K562 (cell line): ENCODE measurements around the gene FOXD2. TPM values are rescaled to one million over a fixed set of nuclear protein-coding genes. Genes with fewer than 3 reads are reported as not detected.
A peak's percentile ranks its signal among the peaks of the same experiment; 100 is the strongest.

Source experiments
- ATAC-seq: fragments of 200-7000 bp; cut with Tn5 transposase; 3 replicates; pipeline ENCODE4 v1.9.1; 2020; ENCODE audit warnings: moderate library complexity
- BruUV-seq: library from RNA; stranded (reverse); fragments of 400-500 nt; replicated peaks from 2 replicates; lab custom pipeline; 2021; lab: Mats Ljungman, UMichigan
- CTCF ChIA-PET: fragments of 300-600 bp; formaldehyde crosslinking; extraction: SDS; loops from one replicate; lab custom pipeline; 2021; ENCODE audit warnings: low intra/inter-chr PET ratio; lab: Yijun Ruan, JAX
- POLR2A ChIA-PET: fragments of 300-600, 350-650 bp; sonication (Branson Sonifier 250); formaldehyde crosslinking; extraction: SDS; loops from one replicate; lab custom pipeline; 2021; ENCODE audit warnings: antibody characterized with exemption, inconsistent platforms; lab: Yijun Ruan, JAX
- DNase-seq, 4 experiments: peaks; one replicate each; pipeline versions ENCODE4 v3.0.0 to v3.0.0-alpha.2; 2011 to 2018; ENCODE audit warnings: low spot score in 3 of 4, mixed read lengths in 3 of 4; ENCODE audit errors: extremely low read depth in 1 of 4
- FAIRE-seq: peaks from 2 replicates; lab custom pipeline; 2011; peaks lifted over from hg19 to GRCh38; lab: Jason Lieb, UNC
- H2AFZ ChIP-seq: 2 replicates; pipeline ENCODE4 v1.6.0; 2011; ENCODE audit warnings: low read depth, low read length, control low read depth, inconsistent platforms
- H3K27ac ChIP-seq: fragments of 200-600 bp; 3 replicates; pipeline ENCODE4 v1.8.0; 2011; ENCODE audit warnings: low read depth, mild to moderate bottlenecking, control low read depth, inconsistent platforms, low read length, moderate library complexity, mixed read lengths; ENCODE audit errors: extremely low read depth
- H3K27me3 ChIP-seq, 2 experiments: fragments of 300-600 bp in 1 of 2; 2 replicates in 1 of 2; 3 replicates in 1 of 2; pipeline versions ENCODE4 v1.6.0 to v1.8.0; 2011; ENCODE audit warnings: inconsistent platforms in 2 of 2, low read length in 2 of 2, mild to moderate bottlenecking in 1 of 2, mixed read lengths in 1 of 2, moderate library complexity in 1 of 2; ENCODE audit not compliant: control insufficient read depth in 2 of 2, insufficient read depth in 2 of 2
- H3K36me3 ChIP-seq: fragments of 300-600 bp; 3 replicates; pipeline ENCODE4 v1.8.0; 2011; ENCODE audit warnings: mild to moderate bottlenecking, low read length, inconsistent platforms; ENCODE audit not compliant: control insufficient read depth, insufficient read depth
- H3K4me1 ChIP-seq, 2 experiments: fragments of 200-600 bp in 1 of 2; replicated peaks in 1 of 2; 2 replicates in 1 of 2; 3 replicates in 1 of 2; pipeline versions ENCODE4 v1.5.1 to v1.8.0; 2011; ENCODE audit warnings: inconsistent platforms in 2 of 2, low read length in 2 of 2, mild to moderate bottlenecking in 1 of 2, mixed read lengths in 1 of 2, moderate library complexity in 1 of 2; ENCODE audit not compliant: control insufficient read depth in 2 of 2, insufficient read depth in 2 of 2
- H3K4me2 ChIP-seq: 2 replicates; pipeline ENCODE4 v1.6.1; 2011; ENCODE audit warnings: low read length, control low read depth, inconsistent platforms, mixed read lengths; ENCODE audit not compliant: insufficient read depth
- H3K4me3 ChIP-seq: fragments of 200-600 bp; sonication (generic), shearing (Covaris generic); 2 replicates; pipeline ENCODE4 v1.5.1; 2016; ENCODE audit warnings: control low read depth, inconsistent platforms
- H3K79me2 ChIP-seq: fragments of 200-600 bp; 3 replicates; pipeline ENCODE4 v1.8.0; 2011; ENCODE audit warnings: low read length, inconsistent platforms; ENCODE audit not compliant: control insufficient read depth, insufficient read depth
- H3K9ac ChIP-seq, 2 experiments: 2 replicates each; pipeline versions ENCODE4 v1.6.0 to v1.6.1; 2011; ENCODE audit warnings: low read depth in 2 of 2, low read length in 2 of 2, control low read depth in 1 of 2, inconsistent platforms in 1 of 2, mild to moderate bottlenecking in 1 of 2, mixed read lengths in 1 of 2; ENCODE audit not compliant: insufficient read depth in 1 of 2
- H3K9me1 ChIP-seq: one replicate; pipeline ENCODE4 v1.6.0; 2011; ENCODE audit warnings: inconsistent platforms, mild to moderate bottlenecking, low read length, moderate library complexity; ENCODE audit not compliant: control insufficient read depth, insufficient read depth
- H3K9me3 ChIP-seq: replicated peaks from 2 replicates; pipeline ENCODE4 v1.5.1; 2011; ENCODE audit warnings: low read depth, low read length, inconsistent platforms; ENCODE audit not compliant: control insufficient read depth, insufficient read depth
- H4K20me1 ChIP-seq: replicated peaks from 2 replicates; pipeline ENCODE4 v1.6.1; 2011; ENCODE audit warnings: low read length, inconsistent platforms, mixed read lengths; ENCODE audit not compliant: control insufficient read depth, insufficient read depth
- ARHGAP35 ChIP-seq: fragments of 450-650 bp; IDR thresholded peaks from 2 replicates; pipeline ENCODE4 v1.6.1; 2018; ENCODE audit not compliant: partially characterized antibody
- RBM25 ChIP-seq: fragments of 200-400 bp; formaldehyde crosslinking; IDR thresholded peaks from 2 replicates; pipeline ENCODE4 v1.6.1; 2018; ENCODE audit warnings: low read length, low read depth, moderate library complexity; ENCODE audit not compliant: severe bottlenecking
- ZFX ChIP-seq: sonication (generic); formaldehyde crosslinking; IDR thresholded peaks from 2 replicates; pipeline ENCODE4 v1.8.0; 2022; ENCODE audit warnings: mild to moderate bottlenecking, missing genetic modification reagents, moderate library complexity
- WGBS: fragments of 100-300 bp; shearing (Covaris generic); methylation state at CpG from one replicate; pipeline ENCODE4 v1.1.6; 2016; ENCODE audit warnings: low coverage, mixed read lengths; ENCODE audit not compliant: insufficient coverage; ENCODE audit errors: missing lambda C conversion rate; 5-methylcytosine and 5-hydroxymethylcytosine counted together
- in situ Hi-C: fragments of 300-500 bp; cut with MboI; formaldehyde crosslinking; loops from 4 replicates; pipeline ENCODE4 v1.15.0; 2018; ENCODE audit warnings: inconsistent platforms, mixed read lengths
- intact Hi-C: fragments of 100-400 bp; cut with micrococcal nuclease; formaldehyde crosslinking; loops from 2 replicates; pipeline ENCODE4 v1.14.2; 2022
- polyA plus RNA-seq, 8 experiments: library from polyadenylated mRNA; depleted of rRNA in 4 of 8; stranded (reverse) in 5 of 8; unstranded in 3 of 8; fragments of >200 nt; fragmentation: Nextera tagmentation in 2 of 8; fragmentation: Illumina TruSeq in 1 of 8; extraction: Ambion mirVana in 2 of 8; extraction: Trizol in 1 of 8; gene quantifications; 2 replicates each; pipeline versions ENCODE4 v1.2.1 to v1.2.3, GENCODE V29; 2011 to 2014; ENCODE audit warnings: inconsistent platforms in 1 of 8, missing spikeins in 1 of 8
- total RNA-seq, 7 experiments: library from RNA; depleted of rRNA in 6 of 7; stranded (reverse); fragments of >200 nt in 6 of 7; fragmentation: Illumina TruSeq in 2 of 7; extraction: Trizol in 2 of 7; gene quantifications; 2 replicates each; pipeline versions ENCODE4 v1.2.1 to v1.2.3, GENCODE V29; 2011 to 2021; ENCODE audit warnings: low replicate concordance in 1 of 7
- TF ChIP-seq, protein P1 (sequence below), 2 experiments: fragments of 450-650 bp in 1 of 2; sonication (generic) in 1 of 2; formaldehyde crosslinking in 1 of 2; IDR thresholded peaks; 2 replicates each; pipeline versions ENCODE4 v1.7.1 to v1.9.0; 2016 to 2022; ENCODE audit warnings: inconsistent platforms in 1 of 2, mild to moderate bottlenecking in 1 of 2, missing genetic modification reagents in 1 of 2

FOXD2 gene
- total and polyA plus RNA-seq, 9 of the 15 experiments (the other 6 are each of a cell fraction or from before 2014, with no cell fraction given): 0.06 to 1.2 (median 0.22) TPM

DNA sequence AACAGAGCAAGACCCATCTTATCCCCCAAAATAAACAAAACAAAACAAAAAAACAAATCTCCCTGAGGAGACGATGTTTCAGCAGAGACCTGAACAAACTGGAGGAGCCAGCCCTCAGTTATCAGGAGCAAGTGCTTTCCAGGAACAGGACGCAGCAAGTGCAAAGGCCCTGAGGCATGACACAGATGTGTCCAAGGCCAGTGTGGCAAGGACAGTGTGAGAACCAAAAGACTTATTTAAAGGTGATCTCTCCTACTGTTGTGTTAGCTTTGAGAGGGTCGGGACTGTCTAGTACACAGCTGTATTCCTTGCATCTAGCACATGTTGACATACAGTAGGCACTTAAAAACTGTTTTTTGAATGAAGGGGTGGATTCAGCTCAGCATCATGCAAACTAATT is 48.0 kb downstream of the FOXD2 start:
- H2AFZ ChIP-seq: no peak overlapping the region
- H3K4me1 ChIP-seq: no peaks in the 10 kb centered on the region
- in situ Hi-C loops: no loop called here
- H3K27ac ChIP-seq: no peak overlapping the region
- H3K9me3 ChIP-seq: no peaks in the 10 kb centered on the region
- no TSS peak for BruUV-seq
- H3K4me3 ChIP-seq: no peak overlapping the region
- H3K9ac ChIP-seq: no peak overlapping the region
- H4K20me1 ChIP-seq: no peaks in the 10 kb centered on the region
- intact Hi-C loops: no loop called here
- ATAC-seq (no peak), DNase-seq (no peak), FAIRE-seq (no peak)
- H3K36me3 ChIP-seq: no peaks in the 10 kb centered on the region
- CTCF ChIA-PET: no interaction called here
- POLR2A ChIA-PET: no interaction called here
- H3K79me2 ChIP-seq: no peaks in the 10 kb centered on the region
- H3K27me3 ChIP-seq: peaks cover 3 to 36% of the 10 kb centered on the region in 2 experiments; a peak in 4 of 5 replicates
- 0% methylated on average over 3 of the region's 3 CpGs for WGBS
- H3K9me1 ChIP-seq: no peaks in the 10 kb centered on the region
- H3K4me2 ChIP-seq: no peak overlapping the region
- peak; percentile 54 for TF ChIP-seq RBM25
- no peak for TF ChIP-seq ZFX
- TF ChIP-seq, all 486 proteins: peak for 1

- CTCF ChIA-PET: interaction anchor here (0.7 kb wide), 1 partner anchor 525 kb away, joined by 4 read pairs; no protein-coding TSS in a partner anchor
- POLR2A ChIA-PET: no interaction called here
- peaks cover 4 to 36% of the 10 kb centered on the region in 2 experiments; a peak in 4 of 5 replicates for H3K27me3 ChIP-seq
- TF ChIP-seq ARHGAP35: no peak
- TF ChIP-seq, protein P1, sequence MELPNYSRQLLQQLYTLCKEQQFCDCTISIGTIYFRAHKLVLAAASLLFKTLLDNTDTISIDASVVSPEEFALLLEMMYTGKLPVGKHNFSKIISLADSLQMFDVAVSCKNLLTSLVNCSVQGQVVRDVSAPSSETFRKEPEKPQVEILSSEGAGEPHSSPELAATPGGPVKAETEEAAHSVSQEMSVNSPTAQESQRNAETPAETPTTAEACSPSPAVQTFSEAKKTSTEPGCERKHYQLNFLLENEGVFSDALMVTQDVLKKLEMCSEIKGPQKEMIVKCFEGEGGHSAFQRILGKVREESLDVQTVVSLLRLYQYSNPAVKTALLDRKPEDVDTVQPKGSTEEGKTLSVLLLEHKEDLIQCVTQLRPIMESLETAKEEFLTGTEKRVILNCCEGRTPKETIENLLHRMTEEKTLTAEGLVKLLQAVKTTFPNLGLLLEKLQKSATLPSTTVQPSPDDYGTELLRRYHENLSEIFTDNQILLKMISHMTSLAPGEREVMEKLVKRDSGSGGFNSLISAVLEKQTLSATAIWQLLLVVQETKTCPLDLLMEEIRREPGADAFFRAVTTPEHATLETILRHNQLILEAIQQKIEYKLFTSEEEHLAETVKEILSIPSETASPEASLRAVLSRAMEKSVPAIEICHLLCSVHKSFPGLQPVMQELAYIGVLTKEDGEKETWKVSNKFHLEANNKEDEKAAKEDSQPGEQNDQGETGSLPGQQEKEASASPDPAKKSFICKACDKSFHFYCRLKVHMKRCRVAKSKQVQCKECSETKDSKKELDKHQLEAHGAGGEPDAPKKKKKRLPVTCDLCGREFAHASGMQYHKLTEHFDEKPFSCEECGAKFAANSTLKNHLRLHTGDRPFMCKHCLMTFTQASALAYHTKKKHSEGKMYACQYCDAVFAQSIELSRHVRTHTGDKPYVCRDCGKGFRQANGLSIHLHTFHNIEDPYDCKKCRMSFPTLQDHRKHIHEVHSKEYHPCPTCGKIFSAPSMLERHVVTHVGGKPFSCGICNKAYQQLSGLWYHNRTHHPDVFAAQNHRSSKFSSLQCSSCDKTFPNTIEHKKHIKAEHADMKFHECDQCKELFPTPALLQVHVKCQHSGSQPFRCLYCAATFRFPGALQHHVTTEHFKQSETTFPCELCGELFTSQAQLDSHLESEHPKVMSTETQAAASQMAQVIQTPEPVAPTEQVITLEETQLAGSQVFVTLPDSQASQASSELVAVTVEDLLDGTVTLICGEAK (IDR thresholded peaks at IDR 0.05): no peak
- TF ChIP-seq, protein P1 (CRISPR knock-in tag; IDR thresholded peaks at IDR 0.05): no peak
Measured at GRCh38 chr1:47487332-47487731, 49.5 kb downstream of the FOXD2 start.

More at GRCh38 chr1:47487332-47487731, 49.5 kb downstream of the FOXD2 start:
- Histone ChIP-seq H3K9ac (no peak overlapping the region), H3K79me2 (no peaks in the 10 kb centered on the region), H3K9me3 (no peaks in the 10 kb centered on the region), H2AFZ (no peak overlapping the region), H3K4me1 (no peaks in the 10 kb centered on the region), H3K27ac (no peak overlapping the region), H3K9me1 (no peaks in the 10 kb centered on the region), H3K36me3 (no peaks in the 10 kb centered on the region), H3K4me3 (no peak overlapping the region), H4K20me1 (no peaks in the 10 kb centered on the region), H3K4me2 (no peak overlapping the region)
- FAIRE-seq: no peak
- BruUV-seq: no TSS peak
- in situ Hi-C loops: no loop called here
- 2% methylated on average over 3 of the region's 3 CpGs for WGBS
- intact Hi-C loops: no loop called here
- ATAC-seq: no peak
- no peak for DNase-seq
